Measurements from ENCODE around the gene SNX27.
A peak's percentile ranks its signal among the peaks of the same experiment; 100 is the strongest.

The SNX27 gene

DNA sequence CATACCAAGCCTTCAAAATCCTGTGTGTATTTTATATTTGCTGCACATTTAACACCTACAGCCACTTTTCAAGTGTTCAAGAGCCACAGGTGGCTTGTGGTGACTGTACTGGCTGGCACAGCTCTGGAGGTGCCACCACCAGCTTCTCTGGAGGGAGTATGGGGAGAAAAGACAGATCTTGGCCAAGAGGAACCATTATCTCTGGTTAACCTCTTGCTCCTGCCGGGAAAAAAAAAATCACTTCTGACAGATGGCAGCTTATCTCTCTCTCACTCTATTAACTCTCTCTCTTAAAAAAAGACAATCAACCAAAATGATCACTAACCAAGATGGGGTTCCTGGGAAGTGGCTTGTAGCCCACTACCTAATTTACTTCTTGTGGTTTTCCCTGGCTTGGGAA is 108.3 kb downstream of the SNX27 start:
- H3K4me3 ChIP-seq (ENCODE audit: low read depth, low read length), result no peak overlapping the region
- TF ChIP-seq, protein P1, sequence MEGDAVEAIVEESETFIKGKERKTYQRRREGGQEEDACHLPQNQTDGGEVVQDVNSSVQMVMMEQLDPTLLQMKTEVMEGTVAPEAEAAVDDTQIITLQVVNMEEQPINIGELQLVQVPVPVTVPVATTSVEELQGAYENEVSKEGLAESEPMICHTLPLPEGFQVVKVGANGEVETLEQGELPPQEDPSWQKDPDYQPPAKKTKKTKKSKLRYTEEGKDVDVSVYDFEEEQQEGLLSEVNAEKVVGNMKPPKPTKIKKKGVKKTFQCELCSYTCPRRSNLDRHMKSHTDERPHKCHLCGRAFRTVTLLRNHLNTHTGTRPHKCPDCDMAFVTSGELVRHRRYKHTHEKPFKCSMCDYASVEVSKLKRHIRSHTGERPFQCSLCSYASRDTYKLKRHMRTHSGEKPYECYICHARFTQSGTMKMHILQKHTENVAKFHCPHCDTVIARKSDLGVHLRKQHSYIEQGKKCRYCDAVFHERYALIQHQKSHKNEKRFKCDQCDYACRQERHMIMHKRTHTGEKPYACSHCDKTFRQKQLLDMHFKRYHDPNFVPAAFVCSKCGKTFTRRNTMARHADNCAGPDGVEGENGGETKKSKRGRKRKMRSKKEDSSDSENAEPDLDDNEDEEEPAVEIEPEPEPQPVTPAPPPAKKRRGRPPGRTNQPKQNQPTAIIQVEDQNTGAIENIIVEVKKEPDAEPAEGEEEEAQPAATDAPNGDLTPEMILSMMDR (IDR thresholded peaks at IDR 0.05; ENCODE audit: borderline replicate concordance, insufficient read depth, low read depth, low read length), result no peak

DNA sequence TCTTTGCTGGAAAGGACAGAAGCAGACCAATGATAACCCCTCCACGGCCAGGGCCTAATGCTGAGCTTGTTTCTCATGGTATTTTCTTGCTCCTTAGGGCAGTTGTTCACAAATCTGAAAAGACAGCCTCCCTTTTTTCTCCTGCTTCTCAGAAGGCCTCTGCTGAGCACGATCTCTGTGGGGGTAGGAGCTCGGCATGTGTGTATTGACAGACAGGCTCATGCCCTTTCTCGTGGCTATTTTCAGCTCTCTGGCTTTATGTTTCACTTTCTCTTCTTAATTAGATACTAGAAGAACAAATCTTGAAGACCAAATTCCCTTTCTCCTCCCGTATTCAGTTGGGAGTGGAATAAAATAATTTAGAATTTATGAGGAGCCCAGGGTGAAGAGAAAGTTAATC is 108.7 kb downstream of the SNX27 start:
- TF ChIP-seq, protein P1 (IDR thresholded peaks at IDR 0.05; ENCODE audit: borderline replicate concordance, insufficient read depth, low read depth, low read length), result no peak
- H3K4me3 ChIP-seq (ENCODE audit: low read depth, low read length), result peak overlapping the region; percentile 18

GRCh38 chr1:151720974-151721787 is 109.3 kb downstream of the SNX27 start, which contains the start of gene RIIAD1:
Gene RIIAD1, plus strand, starts transcription at chr1:151721522. Its CDS starts 15 bp downstream, at chr1:151721537.
- TF ChIP-seq, protein P1 (IDR thresholded peaks at IDR 0.05; ENCODE audit: borderline replicate concordance, insufficient read depth, low read depth, low read length), result no peak
- peak within 1 kb of the TSS; percentile 52 for H3K4me3 ChIP-seq (ENCODE audit: low read depth, low read length)

DNA sequence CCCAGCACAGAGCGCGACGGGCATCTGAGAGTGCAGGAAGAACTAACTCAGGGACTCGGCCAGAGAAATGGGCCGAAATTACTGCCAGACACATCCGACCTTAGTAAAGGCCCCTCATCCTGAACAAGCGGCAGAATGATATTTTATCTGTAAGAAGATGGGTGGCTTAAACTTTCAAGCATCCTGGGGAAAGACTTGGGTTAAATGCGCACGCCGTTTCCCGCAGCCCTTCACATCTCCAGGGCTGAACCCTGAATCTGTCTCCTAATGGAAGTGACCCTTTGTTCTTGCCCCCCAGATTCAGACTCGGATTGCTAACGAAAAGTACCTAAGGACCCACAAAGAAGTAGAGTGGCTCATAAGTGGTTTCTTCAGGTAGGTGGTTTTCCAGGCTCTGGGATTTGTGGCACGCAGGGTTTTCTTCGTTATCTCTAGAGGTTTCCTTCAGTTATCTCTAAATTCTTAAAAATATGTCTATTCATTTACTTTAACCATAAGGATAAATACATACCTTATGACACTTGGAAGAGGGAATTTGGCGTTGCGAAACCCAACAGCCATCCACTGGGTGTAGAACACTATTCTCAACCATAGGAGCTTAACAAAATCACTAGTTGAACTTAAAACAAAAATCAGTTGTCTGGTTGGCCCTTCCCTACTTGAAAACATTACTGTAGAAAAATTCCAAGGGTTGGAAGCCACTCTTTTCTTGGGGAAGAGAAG is 110.1 kb downstream of the SNX27 start:
- TF ChIP-seq, protein P1 (IDR thresholded peaks at IDR 0.05; ENCODE audit: borderline replicate concordance, insufficient read depth, low read depth, low read length), result no peak
- peak overlapping the region; percentile 52 for H3K4me3 ChIP-seq (ENCODE audit: low read depth, low read length)

DNA sequence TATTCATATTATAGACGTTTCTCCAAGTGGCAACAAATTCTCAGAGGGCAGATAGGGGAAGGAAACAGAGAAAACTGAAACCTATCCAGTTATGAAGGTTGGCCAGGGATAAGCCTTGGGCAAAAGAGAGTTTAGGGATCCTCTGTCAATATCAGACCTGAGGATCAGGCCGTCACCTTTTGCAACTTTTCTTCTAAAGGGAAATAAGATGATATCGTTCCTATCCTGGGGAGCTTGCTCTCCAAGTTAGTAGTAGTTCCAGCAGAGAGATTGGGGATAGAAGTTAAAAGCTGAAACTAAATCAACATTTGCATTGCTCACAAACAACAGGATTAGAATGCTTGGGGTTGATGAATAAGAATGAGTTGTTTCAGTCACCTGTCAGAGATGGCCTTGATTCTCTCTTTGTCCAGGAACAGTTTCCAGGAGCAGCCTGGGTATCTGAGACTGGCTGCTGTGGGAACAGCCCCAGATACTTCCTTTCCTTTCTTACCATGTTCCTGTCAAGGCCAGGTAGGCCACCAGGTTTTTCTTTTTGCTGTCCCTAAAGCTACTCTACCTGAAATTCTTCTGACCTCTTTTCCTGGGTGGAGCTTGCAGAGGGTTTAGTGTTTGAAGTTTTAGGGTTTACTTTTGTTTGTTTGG is 112.0 kb downstream of the SNX27 start:
- TF ChIP-seq, protein P1 (IDR thresholded peaks at IDR 0.05; ENCODE audit: borderline replicate concordance, insufficient read depth, low read depth, low read length), result no peak
- H3K4me3 ChIP-seq (ENCODE audit: low read depth, low read length), result no peak overlapping the region

- TF ChIP-seq, protein P1 (IDR thresholded peaks at IDR 0.05; ENCODE audit: borderline replicate concordance, insufficient read depth, low read depth, low read length), result no peak
- no peak overlapping the region for H3K4me3 ChIP-seq (ENCODE audit: low read depth, low read length)
Measured at GRCh38 chr1:151728151-151729054, 116.6 kb downstream of the SNX27 start.

Measured in GM12875 (cell line).